Bronchial epithelial cell (primary cell): ENCODE results near the gene MVK. TPM values are rescaled to one million over a fixed set of nuclear protein-coding genes. Genes with fewer than 3 reads are reported as not detected.

Experiments used
- DNase-seq: peaks from one replicate; pipeline ENCODE4 v3.0.0-alpha.2; 2010; ENCODE audit warnings: low read depth
- FAIRE-seq: peaks from 2 replicates; lab custom pipeline; 2011; peaks lifted over from hg19 to GRCh38; lab: Jason Lieb, UNC
- H3K27me3 ChIP-seq: 2 replicates; pipeline ENCODE4 v1.5.1; 2011; ENCODE audit warnings: low read length; ENCODE audit not compliant: control insufficient read depth, insufficient read depth
- H3K36me3 ChIP-seq: 2 replicates; pipeline ENCODE4 v1.5.1; 2011; ENCODE audit warnings: low read length; ENCODE audit not compliant: control insufficient read depth, insufficient read depth
- H3K4me3 ChIP-seq: 2 replicates; pipeline ENCODE4 v1.5.1; 2011; ENCODE audit warnings: mild to moderate bottlenecking, low read depth, low read length, control low read depth
- CTCF ChIP-seq: IDR thresholded peaks from 2 replicates; pipeline ENCODE4 v1.5.1; 2011; ENCODE audit warnings: mild to moderate bottlenecking, moderate library complexity, low read length, control low read depth, inconsistent platforms; ENCODE audit not compliant: insufficient read depth, severe bottlenecking
- total RNA-seq: library from RNA; depleted of rRNA; stranded (reverse); fragments of >200 nt; gene quantifications from 2 replicates; pipeline ENCODE4 v1.2.1, GENCODE V29; 2014

Gene MVK
- total RNA-seq, 1 donor from 2014 or later: 16.1 TPM

GRCh38 chr12:109553906-109554500 is 19.6 kb upstream of the MVK start:
- no peak for FAIRE-seq
- peaks cover 10% of the 10 kb centered on the region for H3K27me3 ChIP-seq
- H3K4me3 ChIP-seq: no peak overlapping the region
- no peak for DNase-seq
- H3K36me3 ChIP-seq: no peaks in the 10 kb centered on the region
- TF ChIP-seq CTCF: no peak

GRCh38 chr12:109554761-109555160 is 18.8 kb upstream of the MVK start:
- Histone ChIP-seq H3K27me3 (peaks cover 10% of the 10 kb centered on the region), H3K4me3 (no peak overlapping the region), H3K36me3 (no peaks in the 10 kb centered on the region)
- no peak for DNase-seq
- no peak for TF ChIP-seq CTCF
- no peak for FAIRE-seq

DNA sequence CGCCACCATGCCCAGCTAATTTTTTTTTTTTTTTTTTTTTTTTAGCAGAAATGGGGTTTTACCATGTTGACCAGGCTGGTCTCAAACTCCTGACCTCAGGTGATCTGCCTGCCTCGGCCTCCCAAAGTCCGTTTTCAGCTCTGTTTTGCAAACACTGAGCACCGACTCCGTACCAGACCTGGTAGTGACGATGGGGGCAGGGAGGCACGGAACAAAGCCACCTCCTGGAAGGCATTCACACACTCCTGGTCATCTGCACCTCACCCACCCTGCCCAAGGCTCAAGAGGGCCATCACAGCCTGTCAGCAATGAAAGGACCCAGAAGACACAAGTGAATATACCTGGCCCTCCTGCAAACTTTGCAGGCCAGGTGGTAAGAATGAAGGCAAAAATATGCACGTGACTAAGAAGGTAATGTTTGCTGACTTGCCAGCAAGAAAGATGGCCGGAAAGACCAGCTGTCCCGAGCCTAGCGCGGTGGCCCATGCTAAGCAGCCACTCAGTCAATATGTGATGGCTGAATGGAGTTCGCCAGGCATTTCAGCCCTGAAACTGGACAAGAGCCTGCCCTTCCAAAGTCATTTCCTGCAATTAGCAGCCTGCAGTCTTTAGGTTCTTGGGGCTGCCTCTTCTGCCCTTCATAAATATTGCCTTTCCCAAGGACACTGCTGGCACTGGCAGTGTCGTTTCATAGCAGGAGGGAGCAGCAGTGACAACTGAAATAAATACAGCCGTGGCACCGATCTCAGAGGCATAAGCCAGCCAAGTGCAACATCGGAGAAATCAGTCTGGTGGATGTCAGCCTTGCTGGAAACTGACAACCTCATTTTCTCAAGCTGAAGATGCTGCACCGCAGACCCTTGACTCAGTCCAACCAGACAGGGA is 17.9 kb upstream of the MVK start:
- Histone ChIP-seq H3K4me3 (no peak overlapping the region), H3K27me3 (peaks cover 10% of the 10 kb centered on the region), H3K36me3 (no peaks in the 10 kb centered on the region)
- no peak for FAIRE-seq
- TF ChIP-seq CTCF: no peak
- DNase-seq: no peak

GRCh38 chr12:109557200-109557599 is 16.4 kb upstream of the MVK start:
- FAIRE-seq (no peak), DNase-seq (no peak)
- H3K36me3 ChIP-seq: no peaks in the 10 kb centered on the region
- no peak overlapping the region for H3K4me3 ChIP-seq
- peaks cover 10% of the 10 kb centered on the region for H3K27me3 ChIP-seq
- TF ChIP-seq CTCF: no peak

DNA sequence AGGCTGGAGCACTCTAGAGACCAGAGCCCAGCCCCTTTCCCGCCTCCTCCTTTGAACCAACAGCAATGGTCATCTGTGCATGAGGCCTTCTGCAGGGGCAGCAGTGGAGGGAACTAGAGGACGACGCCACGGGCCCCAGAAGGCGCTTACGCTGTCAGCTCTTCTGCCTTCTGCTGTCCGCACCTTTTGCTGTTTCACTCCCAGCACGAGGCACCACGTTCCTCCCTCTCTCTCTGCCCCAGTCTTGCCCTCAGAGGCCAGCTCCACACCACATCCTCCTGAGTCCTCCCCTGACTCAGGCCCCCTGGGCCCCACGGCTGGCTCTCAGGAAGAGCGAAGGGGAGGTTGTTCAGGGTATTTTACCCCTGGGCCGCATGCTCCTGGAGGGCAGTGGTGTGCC is 15.8 kb upstream of the MVK start:
- no peak overlapping the region for H3K4me3 ChIP-seq
- DNase-seq (no peak), FAIRE-seq (no peak)
- H3K27me3 ChIP-seq: peaks cover 10% of the 10 kb centered on the region
- TF ChIP-seq CTCF: no peak
- peaks cover under 1% of the 10 kb centered on the region for H3K36me3 ChIP-seq
